Prostate gland (tissue), 2 donors: ENCODE results near the gene MYBPHL.

Experiments used
- POLR2A ChIP-seq: fragments of 450-650 bp; IDR thresholded peaks from one replicate; pipeline ENCODE4 v1.6.1; 2016; ENCODE audit warnings: antibody characterized with exemption, mild to moderate bottlenecking
- POLR2AphosphoS5 ChIP-seq: sonication (generic); formaldehyde crosslinking; IDR thresholded peaks from one replicate; pipeline ENCODE4 v1.6.1; 2017; ENCODE audit warnings: antibody characterized with exemption
- TF ChIP-seq, protein P1 (sequence below), 4 experiments: fragments of 200-600 bp in 2 of 4; fragments of 450-650 bp in 2 of 4; sonication (generic) in 2 of 4; IDR thresholded peaks; 1 replicate in 3 of 4; 2 replicates in 1 of 4; pipeline ENCODE4 v1.5.1; 2016 to 2019; ENCODE audit warnings: antibody characterized with exemption in 4 of 4, mild to moderate bottlenecking in 2 of 4, moderate library complexity in 2 of 4

DNA sequence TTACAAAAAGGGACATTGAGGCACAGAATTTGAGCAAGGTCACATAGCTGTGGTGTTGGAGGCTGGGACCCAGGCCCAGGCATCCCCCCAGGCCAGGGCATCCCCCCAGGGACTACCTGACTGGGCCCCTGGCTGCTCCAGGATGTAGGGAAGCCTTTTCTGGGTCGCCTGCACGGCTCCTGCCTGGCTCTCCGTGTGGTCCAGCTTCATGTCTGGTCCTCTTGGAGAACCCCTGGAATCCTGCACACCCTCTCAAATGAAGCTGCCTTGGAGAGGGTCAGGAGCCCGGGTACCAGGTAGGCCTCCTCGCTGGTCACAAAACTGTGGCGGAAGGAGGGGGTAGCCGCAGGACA, 58.4 kb downstream of the MYBPHL start:
- TF ChIP-seq, protein P1, sequence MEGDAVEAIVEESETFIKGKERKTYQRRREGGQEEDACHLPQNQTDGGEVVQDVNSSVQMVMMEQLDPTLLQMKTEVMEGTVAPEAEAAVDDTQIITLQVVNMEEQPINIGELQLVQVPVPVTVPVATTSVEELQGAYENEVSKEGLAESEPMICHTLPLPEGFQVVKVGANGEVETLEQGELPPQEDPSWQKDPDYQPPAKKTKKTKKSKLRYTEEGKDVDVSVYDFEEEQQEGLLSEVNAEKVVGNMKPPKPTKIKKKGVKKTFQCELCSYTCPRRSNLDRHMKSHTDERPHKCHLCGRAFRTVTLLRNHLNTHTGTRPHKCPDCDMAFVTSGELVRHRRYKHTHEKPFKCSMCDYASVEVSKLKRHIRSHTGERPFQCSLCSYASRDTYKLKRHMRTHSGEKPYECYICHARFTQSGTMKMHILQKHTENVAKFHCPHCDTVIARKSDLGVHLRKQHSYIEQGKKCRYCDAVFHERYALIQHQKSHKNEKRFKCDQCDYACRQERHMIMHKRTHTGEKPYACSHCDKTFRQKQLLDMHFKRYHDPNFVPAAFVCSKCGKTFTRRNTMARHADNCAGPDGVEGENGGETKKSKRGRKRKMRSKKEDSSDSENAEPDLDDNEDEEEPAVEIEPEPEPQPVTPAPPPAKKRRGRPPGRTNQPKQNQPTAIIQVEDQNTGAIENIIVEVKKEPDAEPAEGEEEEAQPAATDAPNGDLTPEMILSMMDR (IDR thresholded peaks at IDR 0.05) = no peak
- no peak for TF ChIP-seq POLR2A
- no peak for TF ChIP-seq POLR2AphosphoS5
